AG04449 (cell line): ENCODE results near the gene RGS6.

Experiments used
- CTCF ChIA-PET: fragments of 350-600 bp; formaldehyde crosslinking; extraction: SDS; loops from one replicate; lab custom pipeline; 2021; ENCODE audit warnings: antibody characterized with exemption; lab: Yijun Ruan, JAX
- POLR2A ChIA-PET: fragments of 400-600, 350-600 bp; formaldehyde crosslinking; extraction: SDS; loops from one replicate; lab custom pipeline; 2020; ENCODE audit warnings: antibody characterized with exemption, inconsistent platforms; lab: Yijun Ruan, JAX
- DNase-seq: peaks from one replicate; pipeline ENCODE4 v3.0.0-alpha.2; 2010; ENCODE audit warnings: low read depth, low spot score
- H3K4me3 ChIP-seq: 2 replicates; pipeline ENCODE4 v1.5.1; 2011; ENCODE audit warnings: low read depth, mild to moderate bottlenecking, control low read depth, low read length
- TF ChIP-seq, protein P1 (sequence below): IDR thresholded peaks from one replicate; pipeline ENCODE4 v1.5.1; 2011; ENCODE audit warnings: mild to moderate bottlenecking, moderate library complexity, low read length, control low read depth, inconsistent platforms; ENCODE audit not compliant: insufficient read depth; ENCODE audit errors: missing control alignments

The RGS6 gene

DNA sequence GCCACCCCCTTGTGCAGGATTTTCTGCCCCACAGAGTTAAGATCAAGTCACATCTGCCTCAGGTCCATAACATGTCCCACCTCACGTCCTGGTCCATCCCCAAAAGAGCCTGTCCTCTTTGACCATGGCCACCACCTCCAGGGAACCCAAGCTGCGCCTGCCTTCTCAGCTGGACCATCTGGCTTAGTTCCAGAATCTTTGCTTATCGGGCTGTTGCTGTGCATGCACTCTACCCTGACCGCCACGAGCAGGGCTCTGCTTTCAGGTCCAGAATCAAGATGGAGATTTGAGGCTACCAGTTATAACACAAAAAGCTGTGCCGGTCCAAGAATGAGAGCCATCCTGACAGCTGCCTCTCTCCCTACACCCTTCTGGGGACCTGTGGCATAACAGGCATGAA, 635.0 kb downstream of the RGS6 start:
- no peak overlapping the region for H3K4me3 ChIP-seq
- DNase-seq, result no peak
- ChIA-PET CTCF (no interaction called here), POLR2A (interaction anchor here (0.6 kb wide), 1 partner anchor 32 kb away, joined by 4 read pairs; no protein-coding TSS in a partner anchor)
- TF ChIP-seq, protein P1, sequence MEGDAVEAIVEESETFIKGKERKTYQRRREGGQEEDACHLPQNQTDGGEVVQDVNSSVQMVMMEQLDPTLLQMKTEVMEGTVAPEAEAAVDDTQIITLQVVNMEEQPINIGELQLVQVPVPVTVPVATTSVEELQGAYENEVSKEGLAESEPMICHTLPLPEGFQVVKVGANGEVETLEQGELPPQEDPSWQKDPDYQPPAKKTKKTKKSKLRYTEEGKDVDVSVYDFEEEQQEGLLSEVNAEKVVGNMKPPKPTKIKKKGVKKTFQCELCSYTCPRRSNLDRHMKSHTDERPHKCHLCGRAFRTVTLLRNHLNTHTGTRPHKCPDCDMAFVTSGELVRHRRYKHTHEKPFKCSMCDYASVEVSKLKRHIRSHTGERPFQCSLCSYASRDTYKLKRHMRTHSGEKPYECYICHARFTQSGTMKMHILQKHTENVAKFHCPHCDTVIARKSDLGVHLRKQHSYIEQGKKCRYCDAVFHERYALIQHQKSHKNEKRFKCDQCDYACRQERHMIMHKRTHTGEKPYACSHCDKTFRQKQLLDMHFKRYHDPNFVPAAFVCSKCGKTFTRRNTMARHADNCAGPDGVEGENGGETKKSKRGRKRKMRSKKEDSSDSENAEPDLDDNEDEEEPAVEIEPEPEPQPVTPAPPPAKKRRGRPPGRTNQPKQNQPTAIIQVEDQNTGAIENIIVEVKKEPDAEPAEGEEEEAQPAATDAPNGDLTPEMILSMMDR, result no peak

DNA sequence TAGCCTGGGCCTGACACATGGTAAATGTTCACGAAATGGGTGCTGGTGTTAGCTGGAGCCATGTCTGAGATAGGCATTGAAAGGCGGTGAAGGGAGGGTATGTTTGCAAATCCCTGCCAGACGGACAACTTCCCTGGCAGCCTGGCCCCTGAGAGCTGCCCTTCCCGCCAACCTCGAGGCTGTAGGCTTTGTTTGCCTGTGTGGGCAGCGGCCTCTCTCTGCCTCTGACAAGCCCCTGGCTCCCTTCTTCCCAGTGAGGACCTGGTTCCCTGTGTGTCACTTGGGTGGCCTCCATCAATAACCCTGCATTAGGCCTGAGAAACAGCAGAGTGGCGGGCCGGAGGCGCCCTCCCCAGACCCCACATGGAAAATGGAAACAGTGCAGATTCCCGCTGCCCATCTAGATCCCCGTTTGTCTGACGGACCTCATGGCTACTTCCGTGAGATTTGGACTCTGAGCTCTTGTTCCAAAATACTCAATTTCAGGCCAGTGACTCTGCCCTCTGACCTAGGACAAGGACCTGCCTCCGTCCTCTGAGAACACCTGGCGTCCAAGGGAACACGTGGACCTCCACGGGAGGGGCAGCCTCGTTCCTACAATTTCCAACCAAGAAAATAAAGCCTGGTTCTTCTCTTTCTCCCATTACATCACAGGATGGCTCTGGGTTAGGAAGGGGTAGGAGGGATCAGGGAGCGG, 636.2 kb downstream of the RGS6 start:
- TF ChIP-seq, protein P1, result no peak
- DNase-seq, result no peak
- H3K4me3 ChIP-seq, result no peak overlapping the region
- ChIA-PET CTCF (interaction anchor here (2.0 kb wide), 1 partner anchor 44 kb away, joined by 5 read pairs; no protein-coding TSS in a partner anchor), POLR2A (no interaction called here)

DNA sequence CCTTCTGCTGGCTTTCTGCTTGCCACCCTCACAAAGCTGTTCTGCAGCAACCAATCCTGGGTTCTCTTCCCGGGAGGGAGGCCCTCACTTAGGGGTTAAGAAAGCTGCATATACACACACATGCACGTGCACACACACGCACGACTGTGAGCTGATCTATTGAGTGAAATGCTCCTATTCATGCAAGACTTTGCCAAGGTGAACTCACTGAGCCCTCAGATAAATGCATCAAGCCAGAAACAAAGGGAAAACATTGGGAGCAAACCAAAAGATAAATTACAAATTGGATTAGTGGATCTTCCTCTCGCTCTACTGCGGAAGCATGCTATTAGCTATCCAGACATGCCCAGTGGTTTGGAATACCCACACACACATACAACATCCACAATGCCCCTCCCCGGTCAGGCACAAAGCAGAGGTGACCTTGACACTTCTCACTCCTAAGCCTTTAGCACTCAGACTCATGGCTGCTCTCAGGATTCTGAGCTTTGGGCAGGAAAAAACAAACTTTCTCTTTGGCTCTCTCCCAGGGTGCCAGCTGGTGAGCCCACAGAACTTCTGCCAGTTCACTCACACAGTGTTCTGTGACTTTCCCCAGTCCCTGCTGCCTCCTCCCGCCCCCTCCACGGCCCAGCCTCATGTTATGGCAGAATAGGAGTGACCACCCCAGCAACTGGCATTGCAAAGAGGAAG, 641.6 kb downstream of the RGS6 start:
- no peak for DNase-seq
- CTCF ChIA-PET, result interaction anchor here (1.5 kb wide), 1 partner anchor 60 kb away, joined by 4 read pairs; no protein-coding TSS in a partner anchor
- TF ChIP-seq, protein P1, result no peak
- POLR2A ChIA-PET, result no interaction called here
- no peak overlapping the region for H3K4me3 ChIP-seq

DNA sequence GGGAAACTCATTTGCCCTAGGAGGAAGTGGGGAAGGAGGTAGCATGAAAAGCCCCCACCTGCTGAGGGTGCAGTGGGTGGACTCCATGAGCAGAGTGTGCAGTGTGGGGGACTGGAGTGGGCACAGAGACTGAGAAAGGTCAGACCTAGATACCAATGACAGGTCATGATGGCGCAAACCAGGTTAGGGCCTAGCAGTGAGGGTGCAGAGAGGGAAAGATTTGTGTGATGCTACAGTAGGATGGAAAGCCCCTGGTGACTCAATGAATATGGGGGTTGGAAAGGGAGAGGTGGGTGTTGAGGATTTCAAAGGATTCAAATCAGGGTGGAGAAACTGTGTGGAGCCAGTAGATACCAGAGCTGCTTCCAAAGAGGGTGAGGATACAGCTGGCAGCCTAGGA, 642.5 kb downstream of the RGS6 start:
- POLR2A ChIA-PET, result no interaction called here
- CTCF ChIA-PET, result no interaction called here
- no peak for DNase-seq
- TF ChIP-seq, protein P1, result no peak
- H3K4me3 ChIP-seq, result no peak overlapping the region

DNA sequence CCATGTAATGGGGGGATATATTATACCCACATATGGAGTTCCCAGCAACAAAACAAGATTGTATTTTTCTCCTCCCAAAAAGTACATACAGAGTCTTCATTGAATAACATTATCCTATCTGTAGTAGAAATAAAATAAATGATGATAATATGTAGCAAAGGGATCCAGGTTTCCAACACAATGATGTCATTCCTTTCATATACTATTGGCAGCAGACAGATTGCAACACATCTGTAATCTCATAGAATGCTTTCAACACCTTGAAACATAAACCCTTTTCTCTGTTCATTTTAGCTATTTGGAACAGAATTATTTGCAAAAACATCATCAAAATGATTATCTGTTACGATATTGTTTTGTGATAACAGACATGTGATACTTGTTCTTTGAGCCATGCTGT, 644.0 kb downstream of the RGS6 start:
- no peak for DNase-seq
- ChIA-PET CTCF (interaction anchor here (1.0 kb wide), 1 partner anchor 11 kb away, joined by 3 read pairs; no protein-coding TSS in a partner anchor), POLR2A (no interaction called here)
- TF ChIP-seq, protein P1, result no peak
- H3K4me3 ChIP-seq, result no peak overlapping the region

DNA sequence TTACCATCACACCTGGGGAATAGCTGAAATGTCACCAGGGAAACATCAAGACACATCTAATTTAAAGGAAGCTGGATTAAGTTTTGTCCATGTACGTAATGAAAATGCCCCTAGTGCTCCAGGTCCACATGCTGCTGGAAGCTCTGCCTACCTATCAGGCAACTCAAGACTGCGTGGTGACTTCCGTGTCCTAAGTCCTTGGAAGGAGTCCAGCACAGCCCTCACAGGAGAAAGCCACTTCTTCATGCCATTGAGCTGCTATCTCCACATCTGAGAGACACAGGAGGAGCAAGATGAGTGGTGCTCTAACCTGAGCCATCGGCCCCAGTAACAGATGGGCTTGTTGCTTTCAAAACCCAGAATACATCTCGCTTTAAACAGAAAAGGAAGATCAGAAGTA, 645.3 kb downstream of the RGS6 start:
- TF ChIP-seq, protein P1, result no peak
- H3K4me3 ChIP-seq, result no peak overlapping the region
- DNase-seq, result no peak
- ChIA-PET CTCF (interaction anchor here (1.1 kb wide), 1 partner anchor 100 kb away, joined by 4 read pairs; no protein-coding TSS in a partner anchor), POLR2A (no interaction called here)
